Measurements from ENCODE around the gene WNK1.
"Not testable (repeated sequence)": the region's sequence is repeated elsewhere in the genome, so short reads cannot be mapped to it uniquely, and the experiment has no call there.

Gene WNK1

GRCh38 chr12:779745-780734, 27.7 kb downstream of the WNK1 start:
- no peak for DNase-seq (ENCODE audit: low read depth in 3 of 3)

DNA sequence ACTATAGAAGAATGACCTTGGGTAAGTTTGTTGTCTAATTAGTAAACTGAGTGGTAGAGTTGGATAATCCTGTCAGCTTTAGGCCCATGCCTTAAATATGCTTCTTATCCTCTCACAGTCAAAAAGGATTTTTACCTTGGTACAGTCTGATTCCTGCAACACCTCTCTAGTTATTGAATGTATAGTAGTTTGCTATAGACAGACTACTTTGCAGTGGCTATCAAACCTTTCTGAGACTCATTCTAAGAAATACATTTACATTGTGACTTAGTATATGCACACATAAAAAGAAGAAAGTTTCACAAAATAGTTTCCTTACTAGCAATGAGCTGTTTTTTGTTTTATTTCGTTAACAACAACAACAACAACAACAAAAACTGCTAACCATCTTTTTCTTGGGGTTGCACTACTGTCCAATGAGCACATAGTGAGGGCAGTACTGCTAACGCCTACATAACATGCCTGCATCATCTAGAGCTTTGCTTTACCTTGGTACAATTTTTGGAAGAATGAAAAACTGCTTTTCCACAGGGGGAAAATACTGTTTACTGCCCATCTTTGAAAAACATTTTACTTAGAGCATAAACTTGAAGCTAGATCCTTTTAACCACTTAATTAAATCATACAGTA, 28.5 kb downstream of the WNK1 start:
- no peak for DNase-seq (ENCODE audit: low read depth in 3 of 3)

DNA sequence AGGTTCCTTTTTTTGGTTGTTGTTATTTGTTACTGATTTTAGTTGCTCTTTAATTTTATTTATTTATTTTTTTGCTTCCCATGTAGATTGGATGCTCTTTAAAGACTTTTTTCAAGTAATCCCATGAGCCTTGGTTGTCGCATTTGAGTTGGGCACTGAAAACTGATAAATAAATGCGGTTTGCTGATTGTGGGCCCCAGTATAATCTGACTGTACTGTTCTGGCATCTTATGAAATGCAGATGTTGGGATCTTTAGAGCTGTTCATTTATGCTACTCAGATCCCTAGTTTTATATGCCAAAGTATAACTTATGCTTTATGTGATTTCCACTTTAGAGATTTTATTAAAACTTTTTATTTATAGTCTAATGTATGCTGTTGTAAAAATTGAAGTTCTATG, 33.3 kb downstream of the WNK1 start:
- DNase-seq (ENCODE audit: low read depth in 3 of 3) = no peak

GRCh38 chr12:788288-788687, 35.9 kb downstream of the WNK1 start:
- DNase-seq (ENCODE audit: low read depth in 3 of 3) = no peak

GRCh38 chr12:788762-789161, 36.4 kb downstream of the WNK1 start:
- DNase-seq (ENCODE audit: low read depth in 3 of 3) = not testable (repeated sequence)

DNA sequence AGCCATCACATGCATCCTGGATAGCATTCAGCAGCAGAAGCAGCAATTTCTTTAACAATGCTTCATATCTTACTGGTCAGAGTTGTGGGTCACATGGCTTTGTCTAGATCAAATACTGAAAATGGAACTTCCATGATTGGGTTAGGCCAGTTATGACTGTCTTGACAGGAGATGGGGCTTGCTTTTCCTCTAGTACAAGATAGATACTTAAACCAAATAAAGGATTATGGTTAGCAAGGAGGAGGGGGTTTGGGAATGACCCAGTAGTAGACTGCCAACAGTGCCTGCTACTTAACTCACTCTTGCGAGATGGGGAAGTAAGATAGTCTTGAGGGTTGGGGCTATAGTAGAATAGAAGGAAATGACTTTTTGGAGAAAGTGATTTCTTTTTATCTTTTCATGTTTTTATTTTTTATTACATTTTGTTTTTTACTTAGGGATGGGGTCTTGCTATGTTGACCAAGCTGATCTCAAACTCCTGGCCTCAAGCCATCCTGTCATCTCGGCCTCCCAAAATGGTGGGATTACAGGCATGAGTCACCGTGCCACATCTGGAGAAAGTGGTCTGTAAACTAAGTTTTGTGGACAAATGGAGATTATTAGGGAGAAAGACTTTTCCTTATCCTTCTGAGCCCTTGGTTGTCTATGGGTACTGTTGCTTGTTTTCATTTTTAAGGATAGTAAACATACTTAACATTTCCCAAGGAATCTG, 37.6 kb downstream of the WNK1 start:
- no peak for DNase-seq (ENCODE audit: low read depth in 3 of 3)

GRCh38 chr12:790608-791007, 38.2 kb downstream of the WNK1 start:
- DNase-seq (ENCODE audit: low read depth in 3 of 3) = no peak

GRCh38 chr12:793037-793436, 40.7 kb downstream of the WNK1 start:
- no peak for DNase-seq (ENCODE audit: low read depth in 3 of 3)

GRCh38 chr12:793711-794110, 41.3 kb downstream of the WNK1 start:
- DNase-seq (ENCODE audit: low read depth in 3 of 3) = no peak

- DNase-seq (ENCODE audit: low read depth in 3 of 3) = peak in 2 of 3 experiments; percentile 44 to 50
Observed at GRCh38 chr12:795305-795704, 42.9 kb downstream of the WNK1 start.

DNA sequence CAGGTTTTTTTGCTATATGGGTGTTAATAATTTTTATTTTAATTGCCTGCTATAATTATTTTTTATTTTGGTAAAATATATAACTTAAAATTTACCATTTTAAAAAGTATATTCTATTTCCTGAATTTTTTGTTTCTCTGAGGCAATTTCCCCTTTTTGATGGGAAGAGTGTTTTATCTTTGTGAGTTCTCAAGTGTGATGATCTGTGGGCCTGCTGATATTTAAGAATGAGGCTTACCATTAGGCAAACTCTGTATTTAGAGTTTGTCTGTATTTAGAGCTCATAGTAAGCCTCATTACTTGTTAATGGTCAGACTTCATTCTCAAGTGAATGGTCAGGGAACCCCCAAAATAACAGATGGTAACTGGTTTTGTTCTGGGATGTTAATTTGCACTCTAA, 48.0 kb downstream of the WNK1 start:
- DNase-seq (ENCODE audit: low read depth in 3 of 3) = no peak

DNA sequence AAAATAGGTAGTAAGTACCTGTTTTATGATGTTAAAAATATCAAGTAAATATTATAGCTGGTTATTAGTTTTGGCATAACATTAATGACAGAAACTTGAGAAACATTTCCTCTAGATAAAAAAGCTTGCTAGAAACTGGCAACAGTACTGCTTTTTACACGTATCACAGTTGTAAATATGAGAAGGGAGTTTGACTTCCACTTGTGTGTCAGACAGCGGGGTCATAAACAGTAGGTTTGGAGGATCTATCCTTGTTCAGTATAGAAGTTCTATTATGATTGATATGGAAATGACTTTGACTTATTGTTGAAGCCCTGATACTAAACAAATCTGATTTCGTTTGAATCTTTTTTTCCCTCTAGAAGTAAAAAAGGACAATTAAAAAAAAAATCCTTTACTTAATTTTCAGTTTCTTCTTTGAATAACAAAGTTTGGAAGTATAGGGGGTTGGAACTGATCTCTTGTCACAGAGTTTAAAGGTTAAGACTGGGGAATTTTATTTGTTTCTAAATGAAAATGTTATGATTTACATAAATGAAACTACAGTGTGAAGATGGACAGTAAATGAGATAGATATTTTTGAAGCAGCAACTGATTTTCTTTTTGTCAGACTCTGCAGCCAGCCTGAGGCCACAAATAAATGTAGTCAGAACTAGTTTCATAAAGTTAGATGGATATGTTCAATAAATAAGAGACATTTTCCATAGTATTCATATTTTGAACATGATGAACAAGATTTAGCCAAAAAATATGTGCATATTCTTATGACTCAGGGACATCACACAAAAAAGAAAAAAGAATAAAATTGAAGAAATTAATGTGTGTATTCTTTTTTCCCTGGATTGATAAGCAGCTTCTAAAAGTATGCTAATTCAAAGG, 50.1 kb downstream of the WNK1 start:
- DNase-seq (ENCODE audit: low read depth in 3 of 3) = no peak

GRCh38 chr12:805022-805632, 52.7 kb downstream of the WNK1 start:
- DNase-seq (ENCODE audit: low read depth in 3 of 3) = no peak

DNA sequence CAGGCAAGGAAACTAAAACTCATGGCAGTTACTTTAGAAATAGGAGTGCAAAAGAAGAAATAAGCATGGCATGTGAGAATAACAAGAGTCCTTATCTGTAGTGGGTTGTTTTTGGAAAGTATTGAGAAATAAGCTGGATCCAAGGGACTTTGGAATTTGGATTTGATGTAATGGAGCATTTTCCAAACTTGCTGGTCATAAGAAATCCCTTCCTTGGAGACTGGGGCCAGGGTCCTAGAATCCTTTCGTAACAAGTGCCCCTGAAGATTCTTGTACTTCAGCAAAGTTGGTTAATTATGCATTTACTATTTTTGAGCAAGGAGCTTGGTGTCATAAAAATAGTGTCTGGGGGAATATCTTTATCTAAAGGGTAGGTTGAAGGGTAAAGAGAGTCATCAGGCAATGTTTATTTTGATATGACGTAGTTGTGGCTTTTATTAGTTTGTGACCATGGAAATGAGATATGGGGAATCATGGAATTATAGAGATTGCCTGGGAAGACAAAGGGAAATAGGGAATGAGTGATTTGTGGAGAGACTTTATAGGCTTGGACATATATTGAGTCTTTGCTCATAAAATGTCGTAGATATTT, 53.9 kb downstream of the WNK1 start:
- no peak for DNase-seq (ENCODE audit: low read depth in 3 of 3)

- DNase-seq (ENCODE audit: low read depth in 3 of 3) = no peak
Observed at GRCh38 chr12:807041-807735, 54.8 kb downstream of the WNK1 start.

- DNase-seq (ENCODE audit: low read depth in 3 of 3) = no peak
Observed at GRCh38 chr12:810116-810515, 57.7 kb downstream of the WNK1 start.

DNA sequence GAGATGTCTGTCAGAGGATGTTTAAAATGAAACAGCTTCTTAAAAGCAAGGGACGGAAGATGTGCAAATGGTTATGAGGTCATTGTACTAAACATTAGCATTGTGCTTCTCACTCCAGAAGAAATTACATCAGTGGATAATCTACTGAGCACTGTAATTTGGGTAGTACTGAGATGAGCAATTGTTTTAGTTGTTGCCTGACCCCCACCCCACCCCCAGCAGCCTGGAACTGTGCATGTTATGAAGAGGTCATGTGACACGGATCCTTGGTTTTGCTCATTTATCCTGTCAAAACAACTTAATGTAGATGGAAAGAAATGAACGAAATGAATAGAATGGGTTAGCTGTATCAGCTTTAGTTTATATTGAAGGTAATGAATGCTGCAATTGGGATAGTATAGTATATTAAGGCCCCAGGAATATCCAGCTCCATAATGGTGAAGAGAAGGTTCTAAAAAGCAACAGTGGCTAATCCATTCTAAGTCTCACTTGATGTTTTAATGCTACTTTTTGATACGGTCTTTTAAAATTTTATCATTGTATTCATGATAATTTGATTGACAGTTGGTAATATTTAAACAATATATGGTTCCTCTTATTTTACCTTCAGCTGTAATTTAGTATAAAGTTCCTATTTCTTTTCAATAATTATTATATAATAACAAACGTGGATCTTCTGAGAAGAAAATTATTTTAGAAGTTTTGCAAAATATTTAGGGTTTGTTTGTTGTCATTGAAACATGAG, 58.5 kb downstream of the WNK1 start:
- DNase-seq (ENCODE audit: low read depth in 3 of 3) = no peak

- no peak for DNase-seq (ENCODE audit: low read depth in 3 of 3)
Observed at GRCh38 chr12:812950-813349, 60.6 kb downstream of the WNK1 start.

DNA sequence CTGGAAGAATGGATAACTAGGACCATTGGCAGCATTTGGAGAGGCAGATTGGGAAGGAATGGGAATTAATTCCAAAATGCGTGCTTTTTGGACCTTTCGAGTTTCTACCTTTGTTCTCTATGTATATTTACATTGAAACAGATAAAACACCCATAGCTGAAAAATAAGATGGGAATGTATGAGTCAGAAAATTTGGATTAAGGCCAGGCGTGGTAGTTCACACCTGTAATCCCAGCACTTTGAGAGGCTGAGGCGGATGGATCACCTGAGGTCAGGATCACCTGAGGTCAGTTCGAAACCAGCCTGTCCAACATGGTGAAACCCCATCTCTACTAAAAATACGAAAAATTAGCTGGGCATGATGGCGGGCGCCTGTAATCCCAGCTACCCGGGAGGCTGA, 65.1 kb downstream of the WNK1 start:
- DNase-seq (ENCODE audit: low read depth in 3 of 3) = not testable (repeated sequence)
